GM12873 (cell line): ENCODE results near the gene ZNF506.

ENCODE experiments used
- TF ChIP-seq, protein P1 (sequence below): IDR thresholded peaks from 2 replicates; pipeline ENCODE4 v1.5.1; 2012; ENCODE audit warnings: low read depth, mild to moderate bottlenecking, moderate library complexity, low read length, control low read depth; ENCODE audit not compliant: insufficient read depth; ENCODE audit errors: missing control alignments

Gene ZNF506

DNA sequence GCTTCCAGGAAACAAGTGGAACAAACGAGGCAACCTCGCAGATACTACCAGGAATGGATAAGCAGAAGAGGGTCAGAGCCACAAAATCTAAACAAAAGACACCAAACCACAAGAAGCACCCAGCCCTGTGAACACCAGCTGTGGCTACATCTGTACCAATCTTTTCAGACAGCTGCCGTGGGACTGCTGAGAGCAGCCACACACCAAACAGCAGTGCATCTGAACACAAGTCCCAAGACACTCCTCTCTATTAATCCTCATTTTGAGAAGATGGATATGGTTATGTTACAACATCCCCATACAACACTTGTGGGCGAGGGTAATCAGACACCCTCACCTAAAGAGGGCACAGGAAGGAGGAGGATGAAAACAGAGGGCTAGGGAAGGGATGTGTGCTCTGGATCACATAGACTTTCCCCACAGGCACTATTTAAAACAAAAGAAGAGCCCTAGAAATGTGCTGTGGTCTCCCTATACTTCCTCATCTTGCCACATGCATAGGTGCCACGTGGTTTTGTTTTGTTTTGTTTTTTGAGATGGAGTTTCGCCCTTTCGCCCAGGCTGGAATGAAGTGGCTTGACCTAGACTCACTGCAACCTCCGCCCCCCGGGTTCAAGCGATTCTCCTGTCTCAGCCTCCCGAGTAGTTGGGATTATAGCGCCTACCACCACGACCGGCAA, 47.1 kb downstream of the ZNF506 start:
- TF ChIP-seq, protein P1, sequence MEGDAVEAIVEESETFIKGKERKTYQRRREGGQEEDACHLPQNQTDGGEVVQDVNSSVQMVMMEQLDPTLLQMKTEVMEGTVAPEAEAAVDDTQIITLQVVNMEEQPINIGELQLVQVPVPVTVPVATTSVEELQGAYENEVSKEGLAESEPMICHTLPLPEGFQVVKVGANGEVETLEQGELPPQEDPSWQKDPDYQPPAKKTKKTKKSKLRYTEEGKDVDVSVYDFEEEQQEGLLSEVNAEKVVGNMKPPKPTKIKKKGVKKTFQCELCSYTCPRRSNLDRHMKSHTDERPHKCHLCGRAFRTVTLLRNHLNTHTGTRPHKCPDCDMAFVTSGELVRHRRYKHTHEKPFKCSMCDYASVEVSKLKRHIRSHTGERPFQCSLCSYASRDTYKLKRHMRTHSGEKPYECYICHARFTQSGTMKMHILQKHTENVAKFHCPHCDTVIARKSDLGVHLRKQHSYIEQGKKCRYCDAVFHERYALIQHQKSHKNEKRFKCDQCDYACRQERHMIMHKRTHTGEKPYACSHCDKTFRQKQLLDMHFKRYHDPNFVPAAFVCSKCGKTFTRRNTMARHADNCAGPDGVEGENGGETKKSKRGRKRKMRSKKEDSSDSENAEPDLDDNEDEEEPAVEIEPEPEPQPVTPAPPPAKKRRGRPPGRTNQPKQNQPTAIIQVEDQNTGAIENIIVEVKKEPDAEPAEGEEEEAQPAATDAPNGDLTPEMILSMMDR, result no peak

DNA sequence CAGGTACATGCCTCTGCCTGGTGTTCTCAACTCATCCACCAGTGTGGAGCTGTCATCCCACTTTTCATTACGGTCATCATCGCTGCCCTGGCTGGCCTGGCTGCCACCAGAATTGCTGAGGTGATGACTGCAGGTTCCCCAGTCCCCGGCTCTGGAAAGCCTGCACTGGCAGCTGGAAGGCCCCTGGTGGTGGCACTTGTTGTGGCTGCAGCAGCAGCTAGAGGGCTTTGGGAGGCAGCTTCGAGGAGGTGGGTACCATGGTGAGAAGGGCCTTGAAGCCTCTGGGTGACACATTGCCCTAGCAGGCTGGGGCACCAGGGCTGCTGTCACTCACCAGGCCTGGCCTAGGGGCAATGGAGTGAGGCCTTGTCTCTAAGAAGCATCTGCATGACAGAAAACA, 63.4 kb downstream of the ZNF506 start:
- TF ChIP-seq, protein P1, result no peak

DNA sequence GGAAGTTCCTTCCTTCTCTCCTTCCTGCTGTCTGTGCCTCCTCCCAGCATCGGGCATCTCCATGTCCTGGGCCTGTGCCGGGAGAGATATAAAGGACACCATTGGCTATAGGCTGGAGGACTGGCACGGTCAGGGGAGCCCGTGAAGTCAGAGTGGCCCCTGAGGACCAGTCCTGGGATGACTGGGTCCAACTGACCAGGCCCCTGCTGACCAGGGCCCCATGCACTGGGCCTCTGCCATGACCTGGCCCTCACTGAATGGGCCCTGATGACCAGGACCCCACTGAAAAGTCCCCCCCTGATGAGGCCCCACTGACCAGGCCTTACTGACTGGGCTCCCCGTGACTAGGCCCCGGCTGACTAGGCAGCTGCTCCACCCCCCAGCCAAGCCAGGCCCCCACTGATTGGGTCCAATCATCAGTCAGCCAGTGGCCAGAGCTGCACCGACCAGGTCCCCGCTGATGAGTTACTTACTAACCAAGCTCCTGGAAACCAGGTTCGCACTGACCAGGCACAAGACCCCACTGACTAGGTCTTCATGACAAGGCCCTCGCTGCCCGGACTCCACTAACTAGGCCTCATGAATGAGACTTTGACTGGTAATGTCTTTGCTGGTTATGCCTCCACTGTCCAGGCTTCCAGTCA, 68.7 kb downstream of the ZNF506 start:
- TF ChIP-seq, protein P1, result no peak

DNA sequence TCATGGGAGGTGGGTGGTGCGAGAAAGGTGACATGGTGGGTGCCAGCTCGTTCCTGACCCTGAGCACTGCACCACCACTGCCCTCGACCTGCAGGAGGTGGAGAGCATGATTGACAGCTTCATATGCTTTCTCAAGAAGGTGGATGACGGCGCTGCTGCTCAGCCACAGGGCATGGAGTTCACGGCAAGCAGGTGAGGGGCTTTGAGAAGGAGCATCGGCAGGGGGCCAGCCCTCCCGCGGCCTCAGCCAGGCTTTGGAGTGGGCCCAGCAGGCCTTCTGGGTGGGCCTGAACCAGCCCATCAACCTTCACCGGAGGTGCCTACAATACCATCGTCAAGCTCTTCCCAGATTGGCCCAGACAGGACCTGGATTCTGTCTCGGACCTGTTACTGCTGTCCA, 69.7 kb downstream of the ZNF506 start:
- TF ChIP-seq, protein P1, result no peak

DNA sequence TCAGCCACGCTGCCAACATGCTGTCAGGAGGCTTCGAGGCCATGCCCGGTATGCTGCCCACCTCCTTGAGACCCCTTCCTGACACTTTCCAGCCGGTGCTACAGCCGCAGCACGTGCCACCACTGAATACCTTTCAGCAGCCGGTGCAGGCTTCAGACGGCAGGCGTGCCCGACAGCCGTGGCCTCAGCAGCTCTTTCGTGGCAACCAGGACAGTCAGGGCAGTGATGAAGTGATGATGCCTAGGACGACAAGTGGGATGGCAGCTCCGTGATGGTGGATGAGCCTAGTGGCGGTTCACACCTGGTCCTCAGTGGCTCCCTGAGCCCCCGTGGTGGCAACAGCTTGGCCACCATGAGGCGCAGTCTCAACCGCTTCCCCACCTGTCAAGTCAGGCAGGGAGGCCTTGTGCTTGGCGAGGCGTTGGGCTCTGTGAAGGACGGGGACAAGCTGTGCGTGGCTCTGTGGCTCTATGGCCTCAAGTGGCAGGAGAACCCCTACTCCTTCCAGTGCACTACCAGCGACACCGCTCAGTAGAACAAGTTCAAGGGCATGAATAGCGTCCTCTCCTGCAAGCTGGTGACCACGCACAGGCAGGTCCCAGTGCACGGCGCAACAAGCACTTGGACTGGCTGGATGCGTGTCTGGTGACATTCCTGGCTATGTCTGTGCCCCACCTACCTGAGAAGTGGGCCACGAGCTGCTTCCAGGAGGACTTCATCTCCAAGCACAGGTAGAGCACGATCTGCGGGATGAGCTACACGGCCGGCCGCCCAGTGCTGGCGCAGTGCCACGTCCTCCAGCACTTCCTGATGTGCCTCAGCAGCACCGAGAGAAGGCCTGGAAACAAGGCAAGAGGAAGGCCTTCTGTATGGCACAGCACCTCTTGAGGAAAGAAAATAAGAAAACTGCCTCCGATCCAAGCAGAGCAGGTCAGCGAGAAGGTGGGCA, 70.4 kb downstream of the ZNF506 start:
- TF ChIP-seq, protein P1, result no peak

DNA sequence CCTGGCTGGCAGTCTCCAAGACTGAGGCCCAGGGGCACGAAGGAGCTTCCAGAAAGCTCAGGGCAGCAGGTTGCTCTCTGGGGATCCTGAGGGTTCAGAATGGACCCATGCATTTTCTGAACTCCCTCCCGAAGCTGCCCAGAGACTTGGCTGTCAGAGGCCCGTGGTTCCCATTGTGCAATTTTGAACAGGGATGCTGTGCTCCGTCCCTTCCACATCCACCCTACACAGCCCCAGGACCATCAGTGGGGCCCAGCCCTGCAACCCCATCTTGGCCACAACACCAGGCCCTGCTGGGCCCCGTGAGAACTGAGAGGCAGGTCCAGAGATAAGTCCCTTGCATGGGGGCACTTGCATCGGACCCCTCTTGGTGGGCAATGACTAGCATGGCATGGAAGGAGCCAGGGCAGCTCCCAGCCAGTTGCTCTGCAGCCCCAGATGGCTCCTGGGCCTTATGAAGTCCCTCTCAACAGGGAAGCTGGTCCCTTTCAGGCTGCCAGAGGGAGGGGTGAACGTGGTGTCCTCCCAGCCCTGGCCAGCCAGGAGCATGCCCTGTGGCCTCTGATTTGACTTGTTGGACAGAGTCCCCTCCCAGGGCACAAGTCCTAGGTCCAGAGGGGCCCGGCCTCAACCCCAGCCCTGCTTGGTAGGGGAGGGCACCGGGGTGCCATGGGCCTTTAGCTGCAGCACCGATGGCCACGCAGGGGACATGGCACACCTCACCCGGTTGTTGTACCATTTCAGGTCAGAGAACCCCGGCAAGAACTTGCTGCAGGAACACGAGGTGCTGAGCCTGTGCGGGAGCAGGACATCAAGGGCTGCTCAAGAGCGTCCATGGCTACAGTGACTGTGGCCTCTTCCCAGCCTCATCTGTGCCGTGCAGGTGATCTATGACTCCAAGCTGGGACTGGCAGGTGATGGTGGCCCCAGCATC, 71.4 kb downstream of the ZNF506 start:
- TF ChIP-seq, protein P1, result no peak
